NCI-H748 (cell line): Measurements from ENCODE around the gene LILRB1.
"Not testable (repeated sequence)": the region's sequence is repeated elsewhere in the genome, so short reads cannot be mapped to it uniquely, and the experiment has no call there.

Source experiments
- DNase-seq: peaks from one replicate; lab custom pipeline; 2025; ENCODE audit not compliant: unreplicated experiment; lab: John Stamatoyannopoulos, UW

Gene LILRB1

GRCh38 chr19:54630262-54630661 is at the start of gene LILRB1:
Gene LILRB1 (plus strand): TSS chr19:54630484. CDS start chr19:54631074, 590 bp downstream.
- not testable (repeated sequence) for DNase-seq

GRCh38 chr19:54586397-54586796 is 43.9 kb upstream of the LILRB1 start:
- no peak for DNase-seq

- no peak for DNase-seq
These were observed 43.3 kb upstream of the LILRB1 start for GRCh38 chr19:54587026-54587425.

- DNase-seq, result not testable (repeated sequence)
These were observed 36.8 kb upstream of the LILRB1 start, which contains the start of gene LILRA1 for GRCh38 chr19:54593445-54593844. Gene LILRA1 (plus strand): TSS chr19:54593632. CDS start chr19:54594245, 613 bp downstream.

- not testable (repeated sequence) for DNase-seq
These were observed 36.2 kb upstream of the LILRB1 start for GRCh38 chr19:54593931-54594626.

- no peak for DNase-seq
These were observed 35.5 kb upstream of the LILRB1 start for GRCh38 chr19:54594737-54595136.

- DNase-seq, result not testable (repeated sequence)
These were observed 34.4 kb upstream of the LILRB1 start for GRCh38 chr19:54595680-54596436.

GRCh38 chr19:54600212-54600611 is 30.1 kb upstream of the LILRB1 start:
- DNase-seq, result no peak

- DNase-seq, result no peak
These were observed 24.1 kb upstream of the LILRB1 start for GRCh38 chr19:54606230-54606629.

- no peak for DNase-seq
These were observed 23.1 kb upstream of the LILRB1 start for GRCh38 chr19:54606891-54607784.

- no peak for DNase-seq
These were observed 22.5 kb upstream of the LILRB1 start for GRCh38 chr19:54607785-54608150.

- no peak for DNase-seq
These were observed 22.1 kb upstream of the LILRB1 start for GRCh38 chr19:54608205-54608604.

GRCh38 chr19:54608792-54609191 is 21.5 kb upstream of the LILRB1 start:
- no peak for DNase-seq

GRCh38 chr19:54609356-54609791 is 20.9 kb upstream of the LILRB1 start:
- no peak for DNase-seq

GRCh38 chr19:54612428-54612827 is 17.9 kb upstream of the LILRB1 start:
- no peak for DNase-seq

GRCh38 chr19:54614726-54615125 is 15.6 kb upstream of the LILRB1 start:
- no peak for DNase-seq

- DNase-seq, result no peak
These were observed 14.2 kb upstream of the LILRB1 start for GRCh38 chr19:54616057-54616456.

GRCh38 chr19:54616821-54617560 is 13.3 kb upstream of the LILRB1 start:
- no peak for DNase-seq

GRCh38 chr19:54620464-54620863 is 9.8 kb upstream of the LILRB1 start:
- no peak for DNase-seq

GRCh38 chr19:54622431-54622830 is 7.9 kb upstream of the LILRB1 start:
- no peak for DNase-seq

GRCh38 chr19:54624234-54624633 is 6.0 kb upstream of the LILRB1 start:
- DNase-seq, result not testable (repeated sequence)
